GM21423 (cell line): ENCODE measurements around the gene ARVCF.
A peak's percentile ranks its signal among the peaks of the same experiment; 100 is the strongest.
"Not testable (repeated sequence)": the region's sequence is repeated elsewhere in the genome, so short reads cannot be mapped to it uniquely, and the experiment has no call there.

Source experiments
- ATAC-seq: cut with Tn5 transposase; IDR thresholded peaks from one replicate; pipeline ENCODE4 v1.9.1; 2021; ENCODE audit warnings: mild to moderate bottlenecking, moderate library complexity; ENCODE audit not compliant: unreplicated experiment

The ARVCF gene

DNA sequence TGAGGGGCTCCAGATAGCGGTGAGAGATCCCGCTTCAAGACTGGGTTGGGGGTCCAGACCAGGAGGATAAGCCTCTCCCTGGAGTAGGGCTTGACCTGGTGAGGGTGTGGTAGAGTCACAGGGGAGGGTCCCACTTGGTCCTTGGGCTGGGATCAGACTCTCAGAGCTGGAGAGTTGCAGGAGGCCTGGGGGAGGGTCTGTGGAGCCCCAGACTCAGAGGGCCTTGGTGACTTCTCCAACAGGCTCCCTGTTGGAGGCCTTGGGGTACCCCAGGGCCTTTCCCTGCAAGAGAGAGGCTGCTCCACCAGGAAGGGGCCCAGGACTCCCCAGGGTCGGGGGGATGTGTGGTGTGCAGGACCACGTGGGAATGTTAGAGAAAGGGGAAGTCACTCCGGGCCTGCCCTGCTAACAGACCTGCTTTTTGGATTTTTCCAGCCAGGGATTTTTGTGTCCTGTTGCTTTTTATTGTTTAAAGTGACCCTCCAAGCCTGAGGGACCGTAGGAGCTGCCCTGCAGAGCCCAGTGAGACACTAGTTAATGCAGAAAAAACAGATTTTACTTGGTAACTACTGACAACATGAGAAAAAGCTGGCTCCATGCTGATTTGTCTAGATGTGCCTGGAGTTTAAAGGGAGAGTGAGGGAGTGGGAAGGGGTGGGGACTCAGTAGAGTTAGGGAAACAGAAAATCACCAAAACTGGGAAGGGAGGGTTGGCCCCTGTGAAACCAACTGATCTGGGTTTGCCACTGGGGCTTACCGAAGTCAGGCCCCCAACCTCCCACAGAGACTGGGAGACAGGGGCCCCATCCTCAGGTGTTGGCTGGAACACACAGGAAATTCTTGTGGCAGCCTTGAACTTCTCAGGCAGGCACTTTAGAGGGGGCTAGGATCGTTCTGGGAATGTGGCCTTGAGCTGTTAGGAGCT lies 74.2 kb downstream of the ARVCF start:
- ATAC-seq, result no peak

DNA sequence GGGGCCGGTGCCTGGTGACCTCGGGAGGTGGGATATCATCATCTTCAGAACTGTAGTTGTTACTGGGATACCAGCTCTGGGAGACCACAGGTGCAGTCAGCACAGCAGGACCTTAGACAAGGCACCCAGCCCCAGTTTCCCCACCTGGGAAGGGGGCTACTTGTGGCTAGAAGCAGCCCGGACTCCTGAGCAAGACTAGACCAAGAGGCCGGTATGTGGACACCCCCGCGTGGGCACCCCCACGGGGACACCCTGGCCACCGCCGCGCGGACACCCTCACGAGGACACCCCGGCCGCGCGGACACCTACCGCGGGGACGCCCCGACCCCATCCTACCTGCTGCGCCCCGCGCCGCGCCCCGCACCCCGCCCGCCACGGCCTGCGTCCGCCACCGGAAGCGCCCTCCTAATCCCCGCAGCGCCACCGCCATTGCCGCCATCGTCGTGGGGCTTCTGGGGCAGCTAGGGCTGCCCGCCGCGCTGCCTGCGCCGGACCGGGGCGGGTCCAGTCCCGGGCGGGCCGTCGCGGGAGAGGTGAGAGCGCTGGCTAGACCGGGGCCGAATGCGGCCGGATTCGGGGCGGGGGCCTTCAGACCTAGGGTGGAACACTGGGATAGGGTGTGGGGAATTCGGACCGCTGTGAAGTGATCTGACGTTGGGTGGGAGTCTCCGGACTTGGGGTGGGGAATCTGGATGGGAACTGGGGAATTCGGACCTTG lies 75.1 kb downstream of the ARVCF start, which contains the start of the genes COMT and TXNRD2:
Gene COMT, plus strand, starts transcription at position 408 of the 718 bp plus-strand sequence. CDS start 20,755 bp downstream, outside the sequence.
Gene TXNRD2, minus strand, starts transcription at position 454 of the 718 bp plus-strand sequence. Its CDS starts 15 bp downstream, at position 439.
- peak; percentile 62 for ATAC-seq

DNA sequence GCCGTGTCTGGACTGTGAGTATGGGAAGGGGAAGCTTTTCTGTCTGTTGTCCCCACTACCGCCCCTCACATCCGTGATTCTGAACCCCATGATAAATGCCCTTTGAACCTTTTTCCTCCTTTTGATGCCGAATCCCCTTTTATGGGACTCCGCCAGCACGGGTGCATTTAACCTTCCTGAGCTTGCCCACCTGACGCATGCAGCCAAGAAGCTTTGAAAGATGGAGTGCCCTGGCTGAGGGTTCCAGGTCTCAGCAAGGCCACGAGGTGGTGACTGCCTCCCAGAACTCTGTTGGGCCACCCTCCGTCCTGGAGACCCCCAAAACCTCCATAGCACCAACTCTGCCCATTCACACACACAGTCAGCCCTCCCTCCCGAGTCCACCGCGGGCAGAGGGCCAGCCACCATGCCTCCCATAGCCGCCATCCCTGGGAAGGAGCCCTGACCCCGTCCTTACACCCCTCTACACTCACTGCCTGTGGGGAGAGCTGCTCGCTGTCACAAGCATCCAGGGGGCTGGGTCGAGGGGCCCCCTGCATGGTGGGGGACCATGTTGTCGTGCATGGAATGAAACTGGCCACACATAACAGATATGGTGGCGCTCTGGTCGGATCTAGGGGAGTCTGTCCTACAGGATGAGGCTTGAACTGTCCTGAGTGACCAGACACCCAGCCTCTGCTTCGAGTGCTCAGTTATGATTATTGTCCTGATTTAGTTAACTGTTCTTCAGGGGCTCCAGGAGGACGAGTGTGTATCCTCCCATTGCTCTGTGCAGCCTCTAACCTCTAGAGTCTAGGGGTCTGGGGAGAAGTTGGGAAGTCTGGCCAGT lies 75.9 kb downstream of the ARVCF start:
- ATAC-seq, result no peak

DNA sequence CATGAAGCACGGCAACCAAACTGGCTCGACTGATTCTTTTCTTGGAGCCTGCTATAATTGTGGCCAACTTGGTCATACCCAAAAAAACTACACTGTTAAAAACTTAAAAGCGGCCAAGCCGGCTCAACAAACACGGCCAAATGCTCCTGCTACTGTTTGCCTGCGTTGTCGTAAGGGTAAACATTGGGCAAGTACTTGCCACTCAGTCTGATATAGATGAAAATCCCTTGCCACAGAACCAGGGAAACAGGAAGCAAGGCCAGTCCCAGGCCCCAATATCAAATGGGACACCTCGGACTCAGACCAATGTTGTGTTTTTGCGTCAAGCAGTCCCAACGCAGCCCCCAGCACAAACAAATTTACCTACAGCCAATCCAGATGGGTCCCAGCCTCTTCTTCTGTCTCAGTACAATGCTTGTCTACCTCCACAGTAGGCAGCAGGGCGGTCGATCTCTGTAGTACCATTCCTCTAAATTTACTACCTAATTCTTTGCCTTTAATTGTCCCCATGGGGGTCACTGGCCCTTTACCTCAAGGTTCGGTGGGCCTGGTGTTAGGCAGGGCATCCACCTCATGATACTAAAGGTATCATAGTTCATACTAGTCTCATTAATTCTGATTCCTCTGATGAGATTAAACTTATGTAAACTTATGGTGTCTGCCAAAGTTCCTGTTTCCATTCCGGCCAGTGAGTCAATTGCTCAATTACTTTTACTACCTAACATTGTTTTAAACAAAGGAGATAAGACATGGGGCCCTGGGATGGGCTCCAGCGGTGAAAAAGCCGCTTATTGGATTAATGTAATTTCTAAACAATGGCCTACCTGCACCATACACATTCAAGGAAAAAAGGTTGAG lies 78.8 kb downstream of the ARVCF start:
- no peak for ATAC-seq

DNA sequence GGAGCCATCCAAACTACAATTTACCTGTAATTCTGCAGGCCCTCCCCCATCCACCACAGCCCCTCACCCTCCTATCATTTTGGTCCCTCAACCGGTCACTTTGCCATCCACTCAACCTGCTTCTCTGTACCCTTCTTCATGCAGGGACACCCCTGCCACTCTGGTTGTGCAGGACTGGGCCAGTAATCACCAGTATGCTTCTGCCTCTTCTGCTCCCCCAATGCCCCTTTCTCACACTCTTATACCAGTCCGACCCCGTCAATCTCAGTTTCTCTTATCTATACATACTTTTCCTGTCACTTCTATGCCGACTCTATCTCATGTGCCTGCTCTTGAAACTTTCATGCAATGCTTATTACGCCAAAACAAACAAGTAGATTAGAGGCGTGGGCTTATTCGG lies 80.1 kb downstream of the ARVCF start:
- ATAC-seq, result no peak

DNA sequence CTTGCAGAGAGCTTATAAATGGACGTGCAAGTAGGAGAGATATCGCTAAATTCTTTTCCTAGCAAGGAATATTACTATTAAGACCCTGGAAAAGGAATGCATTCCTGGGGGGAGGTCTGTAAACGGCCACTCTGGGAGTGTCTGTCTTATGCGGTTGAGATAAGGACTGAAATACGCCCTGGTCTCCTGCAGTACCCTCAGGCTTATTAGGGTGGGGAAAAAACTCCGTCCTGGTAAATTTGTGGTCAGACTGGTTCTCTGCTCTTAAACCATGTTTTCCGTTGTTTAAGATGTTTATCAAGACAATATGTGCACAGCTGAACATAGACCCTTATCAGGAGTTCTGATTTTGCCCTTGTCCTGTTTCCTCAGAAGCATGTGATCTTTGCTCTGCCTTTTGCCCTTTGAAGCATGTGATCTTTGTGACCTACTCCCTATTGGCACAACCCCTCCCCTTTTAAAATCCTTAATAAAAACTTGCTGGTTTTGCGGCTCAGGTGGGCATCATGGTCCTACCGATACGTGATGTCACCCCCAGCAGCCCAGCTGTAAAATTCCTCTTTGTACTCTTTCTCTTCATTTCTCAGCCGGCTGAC lies 81.4 kb downstream of the ARVCF start:
- ATAC-seq, result not testable (repeated sequence)

DNA sequence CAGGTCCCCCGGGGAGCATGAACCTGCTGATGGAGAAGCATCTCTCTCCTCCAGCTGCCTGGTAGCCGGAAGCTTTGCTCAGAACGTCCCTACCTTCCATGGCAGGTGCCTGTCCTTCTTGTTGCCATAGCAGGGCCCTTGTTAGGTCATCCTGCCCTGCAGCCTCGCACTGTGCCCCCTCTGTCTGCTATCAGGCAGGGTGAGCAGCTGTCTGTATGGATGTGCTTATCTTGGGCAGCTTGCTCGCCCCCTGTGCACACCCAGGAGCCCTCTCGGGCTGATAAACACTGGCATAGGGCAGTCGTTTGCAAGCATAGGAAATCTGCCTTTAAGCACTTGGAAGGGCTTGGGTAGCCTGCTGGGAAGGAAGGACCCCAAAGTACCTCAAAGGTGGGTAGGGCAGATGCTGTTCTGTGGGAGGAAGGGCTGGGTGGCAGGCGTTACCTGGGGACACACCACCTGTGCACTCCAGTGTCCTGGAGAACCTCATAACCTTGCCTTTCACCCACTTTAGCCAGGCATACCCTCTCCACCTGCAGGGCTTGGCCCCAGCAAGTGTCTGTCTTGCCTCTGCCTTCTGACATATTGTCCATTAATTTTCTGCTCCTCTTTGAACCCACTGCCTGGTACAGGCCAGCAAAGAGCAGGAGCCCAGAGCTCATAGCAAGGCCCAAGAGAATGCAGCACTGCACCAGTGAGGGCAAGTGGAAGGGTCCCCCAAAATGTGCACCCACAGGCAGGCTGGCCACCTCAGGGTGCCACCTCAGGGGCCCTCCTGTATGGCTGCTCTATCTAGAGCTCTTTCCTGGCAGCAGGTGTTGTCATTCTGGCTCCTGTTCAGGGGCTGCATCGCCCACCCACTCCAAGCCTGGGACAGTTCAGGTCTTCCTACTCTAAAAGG lies 83.0 kb downstream of the ARVCF start:
- no peak for ATAC-seq

DNA sequence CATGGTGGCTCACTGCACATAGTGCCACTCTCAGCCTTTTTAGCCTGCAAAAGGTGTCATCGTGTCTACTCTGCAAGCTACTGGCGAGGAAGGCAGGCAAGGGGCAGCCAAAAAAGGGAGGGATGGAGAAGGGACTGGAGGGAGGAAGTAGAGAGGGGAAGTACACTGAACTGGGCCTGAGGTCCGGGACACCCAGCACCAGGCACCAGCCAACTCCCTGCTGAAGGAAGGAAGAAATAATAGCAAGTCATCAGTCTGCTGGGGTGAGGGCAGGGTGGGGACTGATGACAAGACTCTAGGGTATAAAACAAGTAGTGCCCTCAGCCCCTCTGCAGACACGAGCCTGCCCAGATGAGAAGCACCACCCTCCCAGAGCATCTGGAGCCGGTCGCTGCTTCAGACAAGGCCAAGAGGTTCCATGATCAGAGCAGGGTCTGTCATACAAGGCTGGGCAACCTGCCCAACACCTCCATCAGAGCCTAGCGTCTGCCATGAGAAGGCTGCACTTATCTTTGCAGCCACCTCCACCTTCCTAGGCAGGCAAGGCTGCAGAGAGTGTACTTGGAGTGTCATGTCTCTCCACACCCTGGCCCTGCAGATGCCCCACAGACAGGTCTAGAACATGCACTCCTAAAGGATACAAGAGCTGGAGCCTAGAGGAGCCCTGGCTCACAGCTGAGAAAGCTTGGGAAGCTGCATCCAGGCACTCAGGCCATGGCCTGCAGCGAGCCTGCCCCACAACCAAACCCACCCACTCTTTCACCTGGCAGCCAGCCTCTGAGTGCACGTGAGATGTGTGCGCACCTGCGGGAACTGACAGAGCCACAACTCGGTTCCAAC lies 84.0 kb downstream of the ARVCF start:
- no peak for ATAC-seq

DNA sequence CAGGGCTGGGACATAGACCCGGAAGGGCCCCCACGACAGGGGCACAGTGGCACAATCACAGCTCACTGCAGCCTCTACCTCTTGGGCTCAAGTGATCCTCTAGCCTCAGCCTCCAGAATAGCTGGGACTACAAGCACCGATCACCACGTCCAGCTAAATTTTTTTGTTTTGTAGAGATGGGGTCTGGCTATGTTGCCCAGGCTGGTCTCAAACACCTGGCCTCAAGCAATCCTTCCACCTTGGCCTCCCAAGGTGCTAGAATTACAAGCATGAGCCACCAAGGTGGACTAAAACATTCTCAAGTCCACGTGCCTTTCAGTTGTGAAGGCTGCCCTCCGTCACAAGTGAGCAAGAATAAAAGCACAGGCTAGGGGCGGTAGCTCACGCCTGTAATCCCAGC lies 85.1 kb downstream of the ARVCF start:
- ATAC-seq, result no peak

DNA sequence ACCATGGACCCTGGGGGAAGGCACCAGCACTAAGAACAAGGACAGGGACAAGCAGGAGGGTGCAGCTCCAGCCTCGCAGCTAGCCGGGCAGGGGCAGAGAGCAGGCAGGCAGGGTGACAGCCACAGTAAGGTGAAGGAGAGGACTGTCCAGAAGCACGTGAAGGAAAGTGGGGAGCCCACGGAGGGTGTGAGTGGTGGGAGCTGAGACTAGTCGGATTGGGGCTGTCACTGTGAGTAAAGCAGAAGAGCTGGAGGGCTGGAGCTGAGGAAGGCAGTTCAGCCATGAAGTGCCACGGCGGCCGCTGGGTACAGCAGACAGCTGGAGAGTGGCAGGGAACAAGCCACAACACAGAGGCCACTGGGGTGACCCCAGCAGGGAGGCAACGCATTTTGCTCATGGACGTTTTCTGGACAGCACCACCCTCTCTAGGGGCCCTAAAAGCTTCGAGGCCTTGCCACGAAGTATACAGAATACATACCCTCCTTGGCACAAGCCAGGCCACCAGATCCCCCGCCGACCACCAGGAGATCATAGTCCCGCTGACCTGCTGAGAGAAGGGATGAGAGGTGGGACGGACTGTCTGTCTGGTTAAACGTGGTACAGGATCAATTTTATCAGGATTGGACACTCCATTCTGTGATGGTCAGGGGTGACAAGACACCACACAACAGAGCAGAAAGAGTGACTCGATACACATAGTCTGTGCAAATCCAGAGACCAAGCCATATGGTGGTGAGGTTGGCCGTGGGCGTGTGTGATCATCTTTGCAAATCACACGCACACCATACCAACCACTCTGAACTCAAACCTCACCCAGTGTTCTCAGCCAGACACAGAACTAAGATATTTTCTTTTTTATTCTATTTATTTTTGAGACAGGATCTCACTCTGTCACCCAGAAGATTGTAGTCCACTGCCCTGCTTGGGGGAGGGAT lies 85.8 kb downstream of the ARVCF start:
- no peak for ATAC-seq

DNA sequence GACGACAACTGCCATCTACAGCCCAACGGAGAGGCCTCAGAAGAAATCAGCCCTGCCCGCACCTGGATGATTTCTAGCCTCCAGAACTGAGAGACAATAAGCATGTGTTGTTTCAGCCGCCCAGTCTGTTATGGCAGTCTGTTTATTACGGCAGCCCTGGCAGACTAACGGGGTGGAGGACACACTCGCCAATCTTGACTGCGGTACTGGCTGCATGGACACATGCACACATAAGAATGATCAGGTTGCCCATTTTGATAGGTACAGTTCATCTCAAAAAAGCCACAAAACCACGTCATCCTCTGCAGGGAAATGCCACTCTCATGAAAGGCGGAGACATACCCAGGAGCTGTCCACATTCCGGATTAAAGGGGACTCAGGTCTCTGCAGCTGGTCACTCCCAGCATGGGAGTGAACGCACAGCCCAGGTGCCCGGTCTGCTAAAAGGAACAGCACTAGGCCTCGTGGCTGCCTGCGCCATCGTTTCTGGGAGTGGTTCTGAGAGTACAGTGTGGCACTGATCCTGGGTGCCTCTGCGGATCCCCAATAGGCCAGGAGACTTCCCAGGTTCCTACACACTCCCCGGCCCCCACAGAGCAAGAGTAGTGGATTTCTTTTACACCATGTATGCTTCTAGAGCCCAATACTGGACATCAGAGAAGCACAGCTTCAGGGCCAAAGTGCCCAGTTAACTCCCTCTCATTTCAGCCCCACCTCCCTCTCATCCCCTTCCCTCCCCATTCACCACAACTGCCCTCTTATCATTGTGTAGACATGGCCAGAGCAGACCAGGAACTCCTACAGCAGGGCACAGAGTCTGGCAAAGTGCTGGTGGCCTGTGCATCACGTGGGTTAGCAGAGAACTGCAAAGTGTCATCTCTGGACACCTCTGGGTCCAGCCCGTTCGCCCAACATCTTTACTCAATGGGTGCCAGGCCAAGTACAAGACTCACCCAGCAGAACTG lies 86.8 kb downstream of the ARVCF start:
- no peak for ATAC-seq

DNA sequence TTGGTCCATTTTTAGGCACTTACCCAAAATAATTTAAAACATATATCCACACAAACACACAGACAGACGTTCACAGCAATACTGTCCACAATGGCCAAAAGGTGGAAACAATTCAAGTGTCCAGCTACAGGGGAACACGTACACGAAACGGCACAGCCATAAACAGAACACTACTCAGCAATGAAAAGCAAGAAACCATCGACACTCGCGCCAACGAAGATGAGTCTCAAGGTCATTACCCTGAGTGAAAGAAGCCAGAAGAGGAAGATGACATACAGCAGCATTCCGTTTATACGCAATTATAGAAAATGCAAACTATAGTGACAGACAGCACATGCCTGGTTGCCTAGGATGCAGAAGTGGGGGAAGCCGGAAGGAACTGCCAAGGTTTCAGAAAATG lies 88.4 kb downstream of the ARVCF start:
- no peak for ATAC-seq

DNA sequence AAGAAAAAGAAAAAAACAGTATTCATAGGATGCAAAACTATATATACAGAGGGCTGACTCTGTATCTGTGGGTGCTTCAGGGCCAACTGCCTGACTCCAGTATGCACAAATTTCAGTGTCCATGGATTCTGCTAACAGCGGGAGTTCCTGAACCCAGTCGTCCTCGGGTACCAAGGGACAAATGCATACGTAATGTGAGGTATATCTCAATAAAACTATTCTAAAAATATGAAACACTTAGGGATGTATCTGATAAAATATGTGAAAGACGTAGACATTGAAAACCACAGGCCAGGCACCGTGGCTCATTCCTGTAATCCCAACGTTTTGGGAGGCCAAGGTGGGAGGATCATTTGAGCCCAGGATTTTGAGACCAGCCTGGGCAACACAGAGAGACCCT lies 88.9 kb downstream of the ARVCF start:
- no peak for ATAC-seq

DNA sequence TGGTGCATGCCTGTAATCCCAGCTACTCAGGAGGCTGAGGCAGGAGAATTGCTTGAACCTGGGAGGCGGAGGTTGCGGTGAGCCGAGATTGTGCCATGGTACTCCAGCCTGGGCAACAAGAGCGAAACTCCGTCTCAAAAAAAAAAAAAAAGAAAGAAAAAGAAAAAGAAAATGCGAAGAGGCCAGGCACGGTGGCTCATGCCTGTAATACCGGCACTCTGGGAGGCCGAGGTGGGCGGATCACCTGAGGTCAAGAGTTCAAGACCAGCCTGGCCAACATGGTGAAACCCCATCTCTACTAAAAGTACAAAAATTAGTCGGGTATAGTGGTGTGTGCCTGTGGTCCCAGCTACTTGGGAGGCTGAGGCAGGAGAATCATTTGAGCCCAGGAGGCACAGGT lies 90.6 kb downstream of the ARVCF start:
- not testable (repeated sequence) for ATAC-seq

DNA sequence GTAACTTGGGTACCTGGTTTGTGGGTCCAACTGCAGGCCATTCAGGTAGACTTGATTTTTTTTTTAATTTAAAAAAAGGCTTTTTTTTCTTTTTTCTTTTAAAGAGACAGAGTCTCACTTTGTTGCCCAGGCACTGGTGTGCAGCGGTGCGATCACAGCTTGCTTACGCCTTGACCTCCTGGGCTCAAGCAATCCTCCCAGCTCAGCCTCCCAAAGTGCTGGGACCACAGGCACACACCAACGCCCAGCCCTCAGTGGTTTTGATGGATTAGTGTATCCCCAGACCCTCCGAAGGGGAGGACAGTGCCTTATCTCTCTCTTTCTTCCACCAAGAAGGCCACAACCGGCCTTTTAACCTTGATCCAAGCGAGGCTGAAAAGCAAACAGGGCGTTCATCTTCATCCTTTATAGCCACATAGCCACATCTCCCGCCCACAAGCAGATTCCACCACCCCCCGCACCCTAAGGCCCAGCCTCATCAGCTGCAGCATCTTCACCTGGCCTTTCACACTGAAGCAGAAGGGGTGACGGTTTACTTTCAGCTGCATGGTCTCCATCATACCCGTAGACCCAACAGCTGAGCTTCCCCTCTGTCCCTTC lies 92.6 kb downstream of the ARVCF start:
- no peak for ATAC-seq
